CD14-positive monocyte (primary cell): Measurements from ENCODE around the gene ABLIM3. TPM values are rescaled to one million over a fixed set of nuclear protein-coding genes. Genes with fewer than 3 reads are reported as not detected.
"Not testable (repeated sequence)": the region's sequence is repeated elsewhere in the genome, so short reads cannot be mapped to it uniquely, and the experiment has no call there.

ENCODE experiments used
- DNase-seq, 3 donors: peaks; one replicate each; pipeline ENCODE4 v3.0.0-alpha.2; 2011 to 2022
- H2AFZ ChIP-seq: 2 replicates; pipeline ENCODE4 v1.6.0; 2012; ENCODE audit warnings: mild to moderate bottlenecking, low read depth, low read length, inconsistent platforms; ENCODE audit not compliant: insufficient read depth, poor library complexity, severe bottlenecking
- H3K27ac ChIP-seq, 2 donors: 1 replicate in 1 of 2; 2 replicates in 1 of 2; pipeline ENCODE4 v1.5.1; 2012 to 2013; ENCODE audit warnings: low read length in 2 of 2, control low read depth in 1 of 2, inconsistent platforms in 1 of 2, low read depth in 1 of 2, mild to moderate bottlenecking in 1 of 2
- H3K27me3 ChIP-seq, 2 donors: one replicate each; pipeline versions ENCODE4 v1.6.0 to v1.6.1; 2011 to 2013; ENCODE audit warnings: low read length in 2 of 2; ENCODE audit not compliant: control insufficient read depth in 2 of 2, insufficient read depth in 2 of 2
- H3K36me3 ChIP-seq, 2 donors: replicated peaks in 1 of 2; 1 replicate in 1 of 2; 2 replicates in 1 of 2; pipeline versions ENCODE4 v1.5.1 to v1.6.1; 2012 to 2013; ENCODE audit warnings: low read length in 2 of 2, control low read depth in 1 of 2, inconsistent platforms in 1 of 2, mild to moderate bottlenecking in 1 of 2; ENCODE audit not compliant: insufficient read depth in 2 of 2, control insufficient read depth in 1 of 2
- H3K4me1 ChIP-seq, 2 donors: 1 replicate in 1 of 2; 2 replicates in 1 of 2; pipeline versions ENCODE4 v1.5.1 to v1.6.1; 2012 to 2013; ENCODE audit warnings: low read length in 2 of 2, control low read depth in 1 of 2, inconsistent platforms in 1 of 2, mild to moderate bottlenecking in 1 of 2, moderate library complexity in 1 of 2; ENCODE audit not compliant: insufficient read depth in 2 of 2, control insufficient read depth in 1 of 2
- H3K4me2 ChIP-seq: replicated peaks from 2 replicates; pipeline ENCODE3; 2012; ENCODE audit warnings: low read length, moderate library complexity, mild to moderate bottlenecking; ENCODE audit not compliant: poor library complexity, severe bottlenecking; ENCODE audit errors: extremely low read depth
- H3K4me3 ChIP-seq, 3 experiments: fragments of 200-600 bp in 1 of 3; sonication (generic) in 1 of 3; replicated peaks in 1 of 3; 1 replicate in 2 of 3; 2 replicates in 1 of 3; pipeline ENCODE4 v1.5.1; 2011 to 2013; ENCODE audit warnings: low read length in 3 of 3, mild to moderate bottlenecking in 3 of 3, control low read depth in 2 of 3, low read depth in 2 of 3, inconsistent platforms in 1 of 3, moderate library complexity in 1 of 3
- H3K79me2 ChIP-seq: 2 replicates; pipeline ENCODE4 v1.6.0; 2012; ENCODE audit warnings: mild to moderate bottlenecking, control low read depth, inconsistent platforms, low read length, moderate library complexity; ENCODE audit not compliant: insufficient read depth
- H3K9ac ChIP-seq: 2 replicates; pipeline ENCODE4 v1.6.0; 2017; ENCODE audit warnings: low read length, mild to moderate bottlenecking; ENCODE audit not compliant: insufficient read depth, poor library complexity, severe bottlenecking
- H3K9me3 ChIP-seq, 2 donors: replicated peaks in 1 of 2; 1 replicate in 1 of 2; 2 replicates in 1 of 2; pipeline versions ENCODE4 v1.5.1 to v1.6.1; 2012 to 2013; ENCODE audit warnings: low read length in 2 of 2, control low read depth in 1 of 2; ENCODE audit not compliant: control insufficient read depth in 1 of 2, insufficient read depth in 1 of 2
- H4K20me1 ChIP-seq: 2 replicates; pipeline ENCODE4 v1.6.0; 2012; ENCODE audit warnings: mild to moderate bottlenecking, low read length, control low read depth, moderate library complexity; ENCODE audit not compliant: insufficient read depth
- H3K27ac Mint-ChIP-seq, 7 donors: one replicate each; pipeline ENCODE4 v1.8.0; 2020; ENCODE audit warnings: mild to moderate bottlenecking in 7 of 7, mixed read lengths in 7 of 7, moderate library complexity in 6 of 7, inconsistent platforms in 2 of 7
- H3K27me3 Mint-ChIP-seq, 3 donors: one replicate each; pipeline ENCODE4 v1.8.0; 2021 to 2022; ENCODE audit warnings: low read depth in 3 of 3, mild to moderate bottlenecking in 3 of 3, mixed read lengths in 3 of 3, moderate library complexity in 3 of 3, inconsistent platforms in 1 of 3
- H3K36me3 Mint-ChIP-seq, 2 donors: one replicate each; pipeline ENCODE4 v1.8.0; 2020; ENCODE audit warnings: mixed read lengths in 2 of 2, inconsistent platforms in 1 of 2, mild to moderate bottlenecking in 1 of 2
- H3K4me1 Mint-ChIP-seq: one replicate; pipeline ENCODE4 v1.8.0; 2020; ENCODE audit warnings: mild to moderate bottlenecking, mixed read lengths
- H3K4me3 Mint-ChIP-seq, 2 donors: one replicate each; pipeline ENCODE4 v1.8.0; 2020; ENCODE audit warnings: mild to moderate bottlenecking in 2 of 2, mixed read lengths in 2 of 2, moderate library complexity in 1 of 2
- H3K9me3 Mint-ChIP-seq, 7 donors: one replicate each; pipeline ENCODE4 v1.8.0; 2020 to 2022; ENCODE audit warnings: mixed read lengths in 7 of 7, mild to moderate bottlenecking in 6 of 7, moderate library complexity in 6 of 7, inconsistent platforms in 2 of 7
- CTCF ChIP-seq: fragments of 200-600 bp; IDR thresholded peaks from one replicate; pipeline ENCODE4 v1.8.0; 2022; ENCODE audit warnings: antibody characterized with exemption, mild to moderate bottlenecking
- WGBS: methylation state at CpG from one replicate; pipeline ENCODE4 v1.1.5; 2013; ENCODE audit warnings: missing lambda C conversion rate; ENCODE audit not compliant: insufficient coverage; 5-methylcytosine and 5-hydroxymethylcytosine counted together
- intact Hi-C, 2 donors: fragments of 100-400 bp; cut with micrococcal nuclease; formaldehyde crosslinking; loops; one replicate each; pipeline versions ENCODE4 v1.15.0 to v1.15.1; 2023
- polyA plus RNA-seq, 3 donors: library from polyadenylated mRNA; depleted of rRNA in 1 of 3; unstranded in 2 of 3; stranded (reverse) in 1 of 3; fragments of 300-500 nt in 2 of 3; fragments of >200 nt in 1 of 3; fragmentation: Illumina TruSeq in 2 of 3; gene quantifications; 1 replicate in 2 of 3; 2 replicates in 1 of 3; pipeline ENCODE4 v1.2.3, GENCODE V29; 2012 to 2021

The ABLIM3 gene
- polyA plus RNA-seq, 3 donors, result 0.22 to 0.74 TPM; not detected in 1

GRCh38 chr5:149185067-149185466, 43.8 kb downstream of the ABLIM3 start:
- no peaks in the 10 kb centered on the region for H3K36me3 Mint-ChIP-seq
- intact Hi-C loops, result no loop called here

GRCh38 chr5:149186506-149186905, 45.2 kb downstream of the ABLIM3 start:
- Histone ChIP-seq H3K9ac (no peak overlapping the region), H3K27ac (no peak overlapping the region), H2AFZ (no peak overlapping the region), H3K9me3 (no peaks in the 10 kb centered on the region), H3K4me2 (no peak overlapping the region), H3K79me2 (no peaks in the 10 kb centered on the region), H3K27me3 (no peaks in the 10 kb centered on the region), H4K20me1 (no peaks in the 10 kb centered on the region), H3K4me1 (no peaks in the 10 kb centered on the region), H3K4me3 (no peak overlapping the region), H3K36me3 (no peaks in the 10 kb centered on the region)
- no peak for TF ChIP-seq CTCF
- H3K27me3 Mint-ChIP-seq, result peaks cover 3 to 12% (median 7%) of the 10 kb centered on the region in 3 donors
- H3K27ac Mint-ChIP-seq, result no peak overlapping the region
- no CpG with 5 or more reads among the region's 2 CpGs for WGBS
- no peaks in the 10 kb centered on the region for H3K36me3 Mint-ChIP-seq
- no peak overlapping the region for H3K4me3 Mint-ChIP-seq
- peaks cover 4% of the 10 kb centered on the region for H3K4me1 Mint-ChIP-seq
- intact Hi-C loops, result no loop called here
- no peaks in the 10 kb centered on the region for H3K9me3 Mint-ChIP-seq
- DNase-seq, result no peak

More at GRCh38 chr5:149185067-149185466, 43.8 kb downstream of the ABLIM3 start:
- no peaks in the 10 kb centered on the region for H3K9me3 Mint-ChIP-seq
- H3K36me3 ChIP-seq, result no peaks in the 10 kb centered on the region
- H3K9me3 ChIP-seq, result no peaks in the 10 kb centered on the region
- H3K4me1 ChIP-seq, result no peaks in the 10 kb centered on the region
- no peak overlapping the region for H3K4me2 ChIP-seq
- H4K20me1 ChIP-seq, result no peaks in the 10 kb centered on the region
- H2AFZ ChIP-seq, result no peak overlapping the region
- no peak overlapping the region for H3K4me3 ChIP-seq
- H3K79me2 ChIP-seq, result no peaks in the 10 kb centered on the region
- H3K27me3 ChIP-seq, result no peaks in the 10 kb centered on the region
- no CpG with 5 or more reads among the region's 3 CpGs for WGBS
- no peak overlapping the region for H3K27ac ChIP-seq
- no peak for TF ChIP-seq CTCF
- H3K9ac ChIP-seq, result no peak overlapping the region
- H3K4me3 Mint-ChIP-seq, result no peak overlapping the region
- no peak overlapping the region for H3K27ac Mint-ChIP-seq
- H3K27me3 Mint-ChIP-seq, result peaks cover 7 to 12% (median 8%) of the 10 kb centered on the region in 3 donors
- H3K4me1 Mint-ChIP-seq, result peaks cover 4% of the 10 kb centered on the region
- no peak for DNase-seq

GRCh38 chr5:149187617-149188016, 46.3 kb downstream of the ABLIM3 start:
- H3K4me3 ChIP-seq, intact Hi-C loops, H3K4me2 ChIP-seq, DNase-seq, H3K9me3 ChIP-seq, H3K4me1 Mint-ChIP-seq, H3K36me3 Mint-ChIP-seq, H3K9ac ChIP-seq, H4K20me1 ChIP-seq, H3K36me3 ChIP-seq, H3K9me3 Mint-ChIP-seq, H3K27ac Mint-ChIP-seq, H3K27me3 ChIP-seq, H3K4me1 ChIP-seq, H2AFZ ChIP-seq, H3K4me3 Mint-ChIP-seq, H3K27ac ChIP-seq, H3K79me2 ChIP-seq: not testable (repeated sequence)
- WGBS, result 94% methylated on average over 6 of the region's 10 CpGs
- H3K27me3 Mint-ChIP-seq, result peaks cover 2 to 12% (median 7%) of the 10 kb centered on the region in 3 donors
